HG02981 (cell line): ENCODE results near the gene FAM117B.
"Not testable (repeated sequence)": the region's sequence is repeated elsewhere in the genome, so short reads cannot be mapped to it uniquely, and the experiment has no call there.

Experiments used
- ATAC-seq: cut with Tn5 transposase; IDR thresholded peaks from one replicate; pipeline ENCODE4 v1.9.1; 2021; ENCODE audit warnings: mild to moderate bottlenecking, moderate library complexity; ENCODE audit not compliant: unreplicated experiment

The FAM117B gene

DNA sequence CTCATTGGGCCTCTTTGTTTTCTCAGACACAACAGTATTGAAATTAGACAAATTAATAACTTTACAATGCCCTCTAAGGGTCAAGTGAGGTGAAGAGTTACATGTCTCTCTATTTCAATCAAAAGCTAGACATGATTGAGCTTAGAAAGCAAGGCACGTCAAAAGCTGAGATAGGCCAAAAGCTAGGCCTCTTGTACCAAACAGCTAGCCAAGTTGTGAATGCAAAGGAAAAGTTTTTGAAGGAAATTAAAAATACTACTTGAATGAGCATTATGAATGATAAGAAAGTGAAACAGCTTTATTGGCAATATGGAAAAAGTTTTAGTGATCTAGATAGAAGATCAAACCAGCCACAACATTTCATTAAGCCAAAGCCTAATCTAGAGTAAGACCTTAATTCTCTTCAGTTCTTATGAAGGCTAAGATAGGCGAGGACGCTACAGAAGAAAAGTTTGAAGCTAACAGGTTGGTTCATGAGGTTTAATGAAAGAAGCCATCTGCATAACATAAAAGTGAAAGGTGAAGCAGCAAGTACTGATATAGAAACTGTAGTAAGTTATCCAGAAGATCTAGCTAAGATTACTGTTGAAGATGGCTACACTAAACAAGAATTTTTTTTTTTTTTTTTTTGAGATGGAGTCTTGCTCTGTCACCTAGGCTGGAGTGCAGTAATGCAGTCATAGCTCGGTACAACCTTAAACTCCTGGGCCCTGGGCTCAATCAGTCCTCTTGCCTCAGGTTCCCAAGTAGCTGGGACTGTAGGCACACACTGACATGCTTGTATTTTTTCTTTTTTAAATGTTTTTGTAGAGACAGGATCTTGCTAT is 65.5 kb downstream of the FAM117B start:
- no peak for ATAC-seq

DNA sequence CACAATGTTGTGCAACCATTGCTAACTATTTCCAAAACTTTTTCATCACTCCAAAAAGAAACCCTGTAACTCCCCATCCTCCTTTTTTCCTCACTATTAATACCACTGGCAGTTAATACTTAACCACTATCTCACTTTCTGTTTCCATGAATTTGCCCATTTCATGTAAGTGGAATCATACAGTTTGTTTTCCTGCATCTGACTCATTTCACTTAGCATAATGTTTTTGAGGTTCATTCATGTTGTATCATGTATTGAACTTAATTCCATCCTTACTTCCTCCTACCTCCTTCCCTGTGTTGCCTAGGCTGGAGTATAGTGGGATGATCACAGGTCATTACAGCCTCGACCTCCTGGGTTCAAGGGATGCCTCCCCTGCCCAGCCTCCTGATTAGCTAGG is 68.3 kb downstream of the FAM117B start:
- ATAC-seq = no peak

DNA sequence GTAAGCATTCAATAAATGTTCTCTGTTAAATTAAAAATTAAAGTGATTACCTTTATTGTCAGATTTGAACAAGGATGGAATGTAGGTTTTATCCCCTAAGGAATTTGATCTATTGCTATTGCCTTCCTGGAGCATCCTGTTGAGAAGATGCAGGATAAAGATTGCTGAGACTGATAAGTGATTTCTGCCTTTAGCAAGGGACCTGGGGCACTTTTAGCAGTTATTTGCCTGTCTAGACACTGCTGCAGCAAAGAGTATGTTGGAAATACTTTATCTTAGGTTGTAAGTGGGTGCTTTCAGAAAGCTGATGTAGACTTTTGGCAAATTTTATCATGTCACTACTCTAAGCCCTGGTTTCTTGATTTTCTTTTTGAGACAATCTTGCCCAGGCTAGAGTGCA is 69.5 kb downstream of the FAM117B start:
- ATAC-seq = no peak

DNA sequence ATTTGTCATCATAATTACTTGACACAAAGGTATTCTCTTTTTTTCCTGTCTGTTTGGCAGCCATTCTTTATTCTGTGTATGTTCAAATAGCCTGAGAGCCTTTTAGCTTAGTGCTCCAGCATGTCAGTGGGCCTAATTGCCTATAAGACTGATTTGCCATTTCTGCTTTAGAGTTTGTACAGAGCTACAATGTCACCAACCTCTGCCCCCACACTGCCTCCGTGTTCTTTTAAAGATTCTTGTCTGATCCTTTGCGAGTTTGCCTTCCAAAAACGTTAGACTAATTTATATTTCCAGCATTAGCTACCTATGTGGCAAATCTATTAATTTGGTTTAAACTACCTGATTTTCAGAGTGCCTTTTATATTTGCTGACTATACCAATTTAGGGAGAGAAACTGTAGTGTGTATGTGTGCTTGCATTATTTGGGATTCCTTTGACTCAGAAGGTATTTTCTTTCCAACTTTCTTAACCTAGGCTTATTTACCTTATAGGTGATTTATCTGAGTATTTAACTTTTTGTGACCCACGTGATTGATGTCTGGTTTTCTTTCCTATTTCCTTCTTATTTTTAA is 70.8 kb downstream of the FAM117B start:
- ATAC-seq = no peak

DNA sequence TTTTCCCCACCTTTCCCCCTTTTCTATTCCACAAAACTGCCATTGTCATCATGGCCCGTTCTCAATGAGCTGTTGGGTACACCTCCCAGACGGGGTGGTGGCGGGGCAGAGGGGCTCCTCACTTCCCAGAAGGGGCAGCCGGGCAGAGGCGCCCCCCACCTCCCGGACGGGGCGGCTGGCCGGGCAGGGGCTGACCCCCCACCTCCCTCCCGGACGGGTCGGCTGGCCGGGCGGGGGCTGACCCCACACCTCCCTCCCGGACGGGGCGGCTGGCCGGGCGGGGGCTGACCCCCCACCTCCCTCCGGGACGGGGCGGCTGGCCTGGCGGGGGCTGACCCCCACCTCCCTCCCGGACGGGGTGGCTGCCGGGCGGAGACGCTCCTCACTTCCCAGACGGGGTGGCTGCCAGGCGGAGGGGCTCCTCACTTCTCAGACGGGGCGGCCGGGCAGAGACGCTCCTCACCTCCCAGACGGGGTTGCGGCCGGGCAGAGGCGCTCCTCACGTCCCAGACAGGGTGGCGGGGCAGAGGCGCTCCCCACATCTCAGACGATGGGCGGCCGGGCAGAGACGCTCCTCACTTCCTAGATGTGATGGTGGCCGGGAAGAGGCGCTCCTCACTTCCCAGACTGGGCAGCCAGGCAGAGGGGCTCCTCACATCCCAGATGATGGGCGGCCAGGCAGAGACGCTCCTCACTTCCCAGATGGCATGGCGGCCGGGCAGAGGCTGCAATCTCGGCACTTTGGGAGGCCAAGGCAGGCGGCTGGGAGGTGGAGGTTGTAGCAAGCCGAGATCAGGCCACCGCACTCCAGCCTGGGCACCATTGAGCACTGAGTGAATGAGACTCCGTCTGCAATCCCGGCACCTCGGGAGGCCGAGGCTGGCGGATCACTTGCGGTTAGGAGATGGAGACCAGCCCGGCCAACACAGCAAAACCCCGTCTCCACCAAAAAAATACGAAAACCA is 80.5 kb downstream of the FAM117B start:
- not testable (repeated sequence) for ATAC-seq

DNA sequence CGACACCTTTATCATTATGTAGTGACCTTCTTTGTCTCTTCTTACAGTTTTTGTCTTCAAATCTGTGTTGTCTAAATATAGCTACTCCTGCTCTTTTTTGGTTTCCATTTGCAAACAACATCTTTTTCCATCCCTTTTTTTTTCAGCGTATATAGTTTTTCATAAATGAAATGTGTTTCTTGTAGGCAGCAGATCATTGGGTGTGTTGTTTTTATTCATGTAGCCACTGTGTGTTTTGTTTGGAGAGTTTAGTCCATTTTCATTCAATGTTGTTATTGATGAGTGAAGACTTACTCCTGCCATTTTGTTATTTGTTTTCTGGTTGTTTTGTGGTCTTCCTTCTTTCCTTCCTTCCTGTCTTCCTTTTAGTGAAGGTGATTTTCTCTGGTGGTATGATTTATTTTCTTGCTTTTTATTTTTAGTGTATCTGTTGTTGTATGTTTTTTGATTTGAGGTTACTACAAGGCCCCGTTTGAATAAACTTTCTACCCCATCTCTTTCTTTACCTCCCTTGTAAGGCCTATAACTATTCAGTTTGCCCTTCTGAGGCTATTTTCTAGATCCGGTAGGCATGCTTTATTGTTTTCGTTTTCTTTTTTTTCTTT is 81.4 kb downstream of the FAM117B start:
- ATAC-seq = no peak

DNA sequence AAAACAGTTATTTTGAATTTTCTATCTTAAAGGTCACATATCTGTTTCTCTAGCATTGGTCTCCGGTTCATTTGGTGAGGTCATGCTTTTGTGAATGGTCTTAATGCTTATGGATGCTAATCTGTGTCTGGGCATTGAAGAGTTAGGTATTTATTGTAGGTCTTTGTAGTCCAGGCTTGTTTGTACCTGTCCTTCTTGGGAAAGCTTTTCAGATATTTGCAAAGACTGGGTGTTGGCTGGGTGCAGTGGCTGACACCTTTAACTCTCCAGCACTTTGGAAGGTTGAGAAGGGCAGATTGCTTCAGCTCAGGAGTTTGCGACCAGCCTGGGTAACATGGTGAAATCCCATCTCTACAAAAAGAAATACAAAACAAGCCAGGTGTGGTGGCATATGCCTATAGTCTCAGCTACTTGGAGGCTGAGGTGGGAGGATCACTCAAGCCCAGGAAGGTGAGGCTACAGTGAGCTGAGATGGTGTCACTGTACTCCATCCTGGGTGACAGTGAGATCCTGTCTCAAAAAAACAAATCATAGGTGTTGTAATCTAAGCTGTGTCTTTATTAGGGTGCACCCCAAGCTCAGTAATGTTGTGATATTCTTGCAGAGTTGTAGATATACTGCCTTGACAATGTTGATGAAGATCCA is 82.3 kb downstream of the FAM117B start:
- ATAC-seq = no peak

DNA sequence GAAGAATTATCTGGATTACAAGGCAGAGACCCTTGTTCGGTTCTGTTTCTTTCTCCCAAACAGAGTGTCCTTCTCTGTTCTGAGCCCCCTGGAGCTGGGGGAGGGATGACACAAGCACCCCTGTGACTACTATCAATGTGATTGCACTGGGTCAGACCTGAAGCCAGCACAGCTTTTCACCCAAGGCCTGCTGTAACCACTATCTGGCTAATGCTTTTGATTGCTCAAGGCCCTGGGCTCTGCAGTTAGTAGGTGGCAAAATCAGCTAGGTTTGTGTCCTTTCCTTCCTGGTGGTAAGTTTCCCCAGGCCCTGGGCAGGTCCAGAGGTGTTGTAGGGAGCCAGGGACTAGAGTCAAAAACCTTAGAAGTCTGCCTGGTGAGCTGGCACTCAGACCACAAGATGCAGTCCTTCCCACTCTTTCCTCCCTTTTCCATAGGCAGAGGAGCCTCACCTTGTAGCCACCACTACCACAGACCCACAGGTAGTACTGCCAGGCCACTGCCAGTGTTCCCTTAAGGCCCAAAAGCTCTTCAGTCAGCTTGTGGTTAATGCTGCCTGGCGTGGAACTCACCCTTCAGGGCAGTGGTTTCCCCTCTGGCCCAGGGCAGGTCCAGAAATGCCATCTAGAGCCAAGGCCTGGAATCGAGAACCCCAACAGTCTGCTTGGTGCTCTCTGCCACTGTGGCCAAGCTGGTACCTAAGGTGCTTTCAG is 83.0 kb downstream of the FAM117B start:
- ATAC-seq = no peak

DNA sequence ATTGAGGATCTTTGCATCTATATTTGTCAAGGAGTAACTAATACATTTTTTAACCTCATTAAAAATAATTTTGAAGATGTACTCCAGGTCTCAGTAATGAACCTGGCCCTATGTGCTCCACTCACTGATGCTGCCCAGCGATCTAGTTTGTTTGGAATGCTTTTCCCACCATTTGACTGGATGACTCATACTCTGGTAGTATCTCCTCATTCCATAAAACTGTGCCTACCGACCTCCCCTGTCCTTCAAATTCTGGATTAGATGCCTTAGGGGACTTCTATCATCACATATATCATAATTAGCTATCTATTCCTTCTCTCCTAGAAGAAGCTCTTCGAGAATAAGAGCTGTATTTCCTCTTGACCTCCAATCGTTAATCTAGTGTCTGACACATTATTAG is 83.8 kb downstream of the FAM117B start:
- no peak for ATAC-seq

DNA sequence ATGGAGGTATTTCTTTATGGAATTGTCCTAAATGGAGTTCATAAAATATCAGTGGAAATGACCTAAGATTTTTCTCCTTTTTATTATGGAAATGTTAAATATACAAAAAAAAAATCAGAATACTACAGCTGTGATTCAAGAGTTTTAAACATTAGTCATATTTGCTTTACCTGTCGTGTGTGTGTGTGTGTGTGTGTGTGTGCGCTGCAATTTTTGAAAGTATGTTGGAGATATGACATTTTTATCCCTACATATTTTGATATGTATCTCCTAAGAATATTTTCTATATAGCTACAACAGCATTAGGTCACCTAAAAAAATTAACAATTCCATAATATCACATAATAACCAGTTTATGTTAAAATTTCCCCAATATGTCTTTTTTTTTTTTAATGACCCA is 85.5 kb downstream of the FAM117B start:
- ATAC-seq = no peak

DNA sequence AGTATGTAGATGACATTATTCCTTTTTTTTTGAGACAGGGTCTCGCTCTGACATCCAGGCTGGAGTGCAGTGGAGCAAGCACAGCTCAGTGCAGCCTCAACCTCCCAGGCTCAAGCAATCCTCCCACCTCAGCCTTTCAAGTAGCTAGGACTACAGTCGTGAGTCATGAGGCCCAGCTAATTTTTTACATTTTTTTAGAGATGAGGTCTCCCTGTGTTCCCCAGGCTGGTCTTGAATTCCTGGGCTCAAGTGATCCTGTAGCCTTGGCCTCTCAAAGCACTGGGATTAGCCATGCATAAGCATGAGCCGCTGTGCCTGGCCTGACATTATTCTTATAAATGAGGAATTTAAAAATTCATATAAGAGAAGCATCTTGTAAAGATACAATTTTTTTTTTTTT is 86.9 kb downstream of the FAM117B start:
- no peak for ATAC-seq

DNA sequence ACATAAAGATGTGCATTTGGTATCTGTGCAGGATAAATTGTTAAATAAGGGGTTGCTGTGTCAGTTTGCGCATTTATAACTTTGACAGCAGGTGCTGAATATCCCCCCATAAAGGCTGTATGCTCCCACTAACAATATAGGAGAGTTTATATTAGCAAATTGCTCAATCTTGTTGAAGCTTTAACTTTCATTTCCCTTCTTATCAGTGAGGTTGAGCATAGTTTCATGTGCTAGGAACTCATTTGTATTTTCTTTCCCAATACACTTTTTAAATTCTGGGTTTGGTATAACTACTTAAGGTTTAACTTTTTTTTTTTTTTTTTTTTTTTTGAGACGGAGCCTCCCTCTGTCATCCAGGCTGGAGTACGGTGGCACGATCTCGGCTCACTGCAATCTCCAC is 89.0 kb downstream of the FAM117B start:
- no peak for ATAC-seq

DNA sequence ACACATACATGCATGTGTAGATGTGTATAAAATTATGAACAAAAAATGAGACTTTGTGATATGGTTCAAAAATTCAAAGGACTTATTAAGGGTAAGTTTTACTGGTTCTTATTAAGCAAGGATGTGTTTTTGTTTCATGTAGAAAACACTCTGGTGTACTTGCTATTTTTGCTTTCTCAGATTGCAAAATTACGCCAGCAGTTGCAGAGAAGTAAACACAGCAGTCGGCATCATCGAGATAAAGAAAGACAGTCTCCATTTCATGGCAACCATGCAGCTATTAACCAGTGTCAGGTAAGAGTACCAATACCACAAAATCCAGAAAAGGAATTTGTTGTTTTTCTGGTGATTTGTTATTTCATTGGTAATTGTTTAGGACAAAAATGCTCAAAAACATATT is 91.3 kb downstream of the FAM117B start:
- ATAC-seq = no peak

DNA sequence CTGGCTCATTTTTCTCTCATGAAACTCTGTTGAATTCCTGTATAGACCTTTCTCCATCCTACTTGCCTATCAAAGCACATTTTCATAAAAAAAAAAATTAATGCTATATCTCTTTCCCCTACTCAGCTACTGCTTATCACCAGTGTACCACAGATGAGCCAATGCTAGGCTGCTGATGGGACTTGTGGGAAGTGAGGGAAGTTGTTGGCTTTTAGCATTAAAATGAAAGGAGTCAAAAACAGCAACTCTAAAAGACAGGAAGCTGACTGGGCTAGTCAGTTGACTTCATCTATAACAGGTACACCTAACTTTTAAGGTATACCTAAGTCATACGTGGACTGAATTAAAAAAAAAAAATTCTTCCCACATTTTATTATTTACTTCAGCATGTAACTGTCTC is 102.1 kb downstream of the FAM117B start:
- ATAC-seq = no peak

DNA sequence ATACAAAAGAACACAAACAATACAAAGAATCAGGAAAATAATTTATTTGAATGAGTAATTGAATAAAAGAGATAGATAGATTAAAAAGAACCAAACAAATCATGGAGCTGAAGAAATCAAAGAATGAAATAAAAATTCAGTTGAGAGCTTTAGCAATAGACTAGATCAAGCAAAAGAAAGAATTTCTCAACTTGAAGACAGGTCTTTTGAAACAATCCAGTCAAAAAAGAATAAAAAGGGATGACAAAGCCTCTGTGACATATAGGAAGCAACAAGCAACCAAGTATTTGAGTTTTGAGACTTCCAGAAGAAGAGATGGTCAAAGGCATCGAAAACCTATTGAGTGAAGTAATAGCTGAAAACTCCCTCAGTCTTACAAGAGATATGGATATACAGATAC is 108.8 kb downstream of the FAM117B start:
- no peak for ATAC-seq

DNA sequence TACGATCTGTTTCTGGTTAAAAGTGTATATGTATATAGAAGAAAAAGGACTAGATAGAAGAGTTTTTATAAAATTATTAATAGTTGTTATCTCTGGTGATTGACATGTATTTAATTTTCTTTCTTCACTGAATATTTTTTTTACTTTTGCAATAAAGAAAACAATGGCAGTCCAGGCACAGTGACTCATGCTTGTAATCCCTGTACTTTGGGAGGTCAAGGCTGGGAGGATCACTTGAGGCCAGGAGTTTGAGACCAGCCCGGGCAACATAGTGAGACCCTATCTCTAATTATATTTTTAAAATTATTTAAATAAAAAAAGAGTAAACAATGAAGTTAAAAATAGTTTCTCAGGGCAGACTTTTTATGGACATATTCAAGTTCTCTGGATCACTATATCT is 114.7 kb downstream of the FAM117B start:
- ATAC-seq = no peak

DNA sequence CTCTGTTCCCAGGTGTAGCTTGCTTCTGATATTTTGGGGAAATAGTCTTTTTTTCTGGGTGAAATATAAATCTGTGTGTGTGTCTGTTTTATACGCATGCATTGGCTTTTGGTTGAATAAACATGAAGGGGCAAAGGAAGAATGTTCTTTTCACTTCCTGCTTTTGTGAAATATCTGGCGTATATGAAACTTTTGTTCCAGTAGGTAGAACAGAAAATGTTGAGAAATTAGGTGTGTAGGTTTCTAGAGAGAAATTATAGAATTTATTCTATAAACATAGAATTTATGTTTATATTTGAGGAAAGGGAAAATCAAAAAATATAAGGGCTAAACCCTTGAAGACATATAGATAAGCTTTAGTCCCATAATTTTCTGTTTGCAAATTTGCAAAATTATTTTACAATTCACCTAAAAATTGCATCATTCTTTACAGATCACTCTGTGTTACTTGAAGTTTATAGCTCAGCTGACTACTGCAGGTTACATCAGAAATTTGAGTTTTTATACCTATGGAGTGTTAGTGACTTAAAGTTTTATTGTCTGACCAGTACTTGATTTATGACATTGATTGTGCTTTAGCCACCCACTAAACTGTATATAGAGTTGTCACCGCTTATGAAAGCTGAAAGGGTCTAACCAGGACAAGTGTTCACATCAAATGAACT is 116.1 kb downstream of the FAM117B start:
- ATAC-seq = no peak

DNA sequence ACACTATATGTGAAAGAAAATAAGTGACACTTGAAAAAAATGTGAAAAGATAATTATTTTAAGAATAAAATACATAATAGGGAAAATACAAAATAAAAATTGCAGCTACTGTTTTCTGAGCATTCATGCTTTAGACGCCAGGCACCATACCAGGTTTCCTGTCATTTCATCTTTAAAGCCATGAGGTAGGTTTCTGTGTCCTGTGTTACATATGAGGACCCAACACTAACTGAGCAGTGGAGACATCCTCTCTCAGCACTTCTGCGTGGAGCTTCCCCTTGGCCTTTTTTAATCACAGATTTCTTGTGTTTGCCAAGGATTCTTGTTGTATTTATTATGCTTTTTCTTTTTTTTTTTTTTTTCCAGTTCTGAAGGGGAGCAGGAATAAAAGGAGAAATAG is 117.3 kb downstream of the FAM117B start:
- ATAC-seq = no peak

DNA sequence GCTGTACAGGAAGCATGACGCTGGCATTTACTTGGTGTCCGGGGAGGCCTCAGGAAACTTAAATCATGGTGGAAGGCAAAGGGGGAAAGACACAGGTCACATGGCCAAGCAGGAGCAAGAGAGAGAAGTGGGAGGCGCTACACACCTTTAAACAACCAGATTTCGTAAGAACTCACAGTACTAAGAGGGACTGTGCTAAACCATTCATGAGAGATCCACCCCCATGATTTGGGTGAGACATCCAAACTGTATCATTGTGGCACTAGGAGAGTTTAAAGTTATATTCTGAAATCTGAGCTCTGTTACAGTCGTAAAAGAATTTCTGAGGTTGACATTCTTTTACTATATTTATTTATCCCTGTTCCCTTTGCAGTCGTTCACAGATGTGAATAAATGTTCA is 120.2 kb downstream of the FAM117B start:
- ATAC-seq = no peak

DNA sequence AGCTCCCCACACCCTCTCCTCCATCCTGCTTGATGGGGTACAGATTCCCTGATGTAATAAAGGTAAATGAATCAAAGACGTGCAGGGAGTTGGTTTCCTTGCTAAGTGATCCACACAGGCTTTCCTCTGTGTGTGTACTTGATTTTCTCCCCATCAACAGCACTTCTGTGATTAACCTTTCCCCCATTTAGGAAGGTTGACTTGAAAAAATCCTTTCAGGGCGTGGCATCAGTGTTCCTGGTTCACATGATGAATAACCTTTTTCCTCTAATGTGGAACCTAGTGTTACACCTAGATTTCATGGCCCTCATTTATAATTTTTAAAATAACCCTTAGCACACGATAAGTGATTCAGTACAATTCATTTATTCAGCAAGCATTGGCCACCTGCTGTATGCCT is 121.8 kb downstream of the FAM117B start:
- no peak for ATAC-seq
